GM23248 (cell line): ENCODE results near the gene S100A7A. TPM values are rescaled to one million over a fixed set of nuclear protein-coding genes. Genes with fewer than 3 reads are reported as not detected.

Experiments used
- DNase-seq: peaks from one replicate; pipeline ENCODE4 v3.0.0-alpha.2; 2015
- H2AFZ ChIP-seq: fragments of 200-600 bp; sonication (generic); 2 replicates; pipeline ENCODE4 v1.6.1; 2016; ENCODE audit warnings: antibody characterized with exemption
- H3F3A ChIP-seq: fragments of 200-600 bp; sonication (generic); 2 replicates; pipeline ENCODE4 v1.6.1; 2016; ENCODE audit warnings: mild to moderate bottlenecking, antibody characterized with exemption, mixed run types; ENCODE audit not compliant: insufficient read depth
- H3K27ac ChIP-seq: fragments of 200-600 bp; sonication (generic); 2 replicates; pipeline ENCODE4 v1.5.1; 2016; ENCODE audit warnings: mild to moderate bottlenecking
- H3K27me3 ChIP-seq: fragments of 200-600 bp; sonication (generic); replicated peaks from 2 replicates; pipeline ENCODE4 v1.6.1; 2016; ENCODE audit warnings: mild to moderate bottlenecking; ENCODE audit not compliant: insufficient read depth
- H3K36me3 ChIP-seq: fragments of 200-600 bp; sonication (generic); 2 replicates; pipeline ENCODE4 v1.6.1; 2016; ENCODE audit warnings: low read depth, mild to moderate bottlenecking
- H3K4me1 ChIP-seq: fragments of 200-600 bp; sonication (generic); 2 replicates; pipeline ENCODE4 v1.6.1; 2016; ENCODE audit warnings: mild to moderate bottlenecking; ENCODE audit not compliant: insufficient read depth
- H3K4me2 ChIP-seq: fragments of 200-600 bp; sonication (generic); one replicate; pipeline ENCODE4 v1.6.1; 2016; ENCODE audit warnings: mild to moderate bottlenecking; ENCODE audit not compliant: unreplicated experiment
- H3K4me3 ChIP-seq: fragments of 200-600 bp; sonication (generic); 2 replicates; pipeline ENCODE4 v1.5.1; 2016; ENCODE audit warnings: mild to moderate bottlenecking
- H3K79me2 ChIP-seq: fragments of 200-600 bp; sonication (generic); 2 replicates; pipeline ENCODE4 v1.6.1; 2016; ENCODE audit warnings: mild to moderate bottlenecking; ENCODE audit not compliant: insufficient read depth
- H3K9ac ChIP-seq: fragments of 200-600 bp; sonication (generic); 2 replicates; pipeline ENCODE4 v1.6.1; 2016; ENCODE audit warnings: mild to moderate bottlenecking
- H3K9me2 ChIP-seq: fragments of 200-600 bp; sonication (generic); 2 replicates; pipeline ENCODE4 v1.6.1; 2016; ENCODE audit warnings: mixed run types, mild to moderate bottlenecking, moderate library complexity; ENCODE audit not compliant: insufficient read depth
- H3K9me3 ChIP-seq: fragments of 200-600 bp; sonication (generic); one replicate; pipeline ENCODE4 v1.6.1; 2017; ENCODE audit warnings: low read depth
- H4K20me1 ChIP-seq: fragments of 200-600 bp; sonication (generic); 2 replicates; pipeline ENCODE4 v1.6.0; 2016; ENCODE audit not compliant: insufficient read depth
- EZH2 ChIP-seq: fragments of 200-600 bp; sonication (generic); IDR thresholded peaks from 2 replicates; pipeline ENCODE4 v1.6.1; 2018; ENCODE audit warnings: antibody characterized with exemption, mild to moderate bottlenecking; ENCODE audit not compliant: insufficient read depth, poor library complexity, severe bottlenecking
- EZH2phosphoT487 ChIP-seq: fragments of 200-600 bp; sonication (generic); IDR thresholded peaks from 2 replicates; pipeline ENCODE4 v1.6.1; 2018; ENCODE audit warnings: antibody characterized with exemption, moderate library complexity, mild to moderate bottlenecking, low read depth; ENCODE audit not compliant: insufficient read depth
- WGBS, 2 experiments: methylation state at CpG; one replicate each; pipeline ENCODE4 v1.1.6; 2015 to 2017; ENCODE audit warnings: low lambda C conversion rate in 2 of 2, low coverage in 1 of 2; ENCODE audit errors: missing lambda C conversion rate in 2 of 2; 5-methylcytosine and 5-hydroxymethylcytosine counted together
- in situ Hi-C: fragments of 300-500 bp; cut with MboI; formaldehyde crosslinking; loops from 2 replicates; pipeline ENCODE4 v1.15.0; 2020
- polyA plus RNA-seq: library from polyadenylated mRNA; unstranded; fragments of >200 nt; fragmentation: Nextera tagmentation; extraction: Ambion mirVana; gene quantifications from 2 replicates; pipeline ENCODE4 v1.2.1, GENCODE V29; 2016
- total RNA-seq: library from RNA; depleted of rRNA; stranded (reverse); fragments of >200 nt; shearing (Covaris generic); gene quantifications from 2 replicates; pipeline ENCODE4 v1.2.3, GENCODE V29; 2014

The S100A7A gene
- total and polyA plus RNA-seq, 2 experiments from 2014 or later: not detected

- no peaks in the 10 kb centered on the region for H3K9me3 ChIP-seq
- no peak overlapping the region for H3K9ac ChIP-seq
- no peaks in the 10 kb centered on the region for H3K36me3 ChIP-seq
- no peaks in the 10 kb centered on the region for H3K4me1 ChIP-seq
- no peak overlapping the region for H3K27ac ChIP-seq
- H2AFZ ChIP-seq: no peak overlapping the region
- TF ChIP-seq EZH2phosphoT487: no peak
- no peak for TF ChIP-seq EZH2
- H3K9me2 ChIP-seq: no peaks in the 10 kb centered on the region
- peaks cover under 1% of the 10 kb centered on the region; the same call in 1 of the 2 replicates for H3K27me3 ChIP-seq
- in situ Hi-C loops: no loop called here
- H3F3A ChIP-seq: no peaks in the 10 kb centered on the region
- WGBS, 2 experiments: 21 to 23% methylated on average over 6 of the region's 6 CpGs
- H3K4me3 ChIP-seq: no peak overlapping the region
- no peaks in the 10 kb centered on the region for H3K79me2 ChIP-seq
- no peak overlapping the region for H3K4me2 ChIP-seq
- H4K20me1 ChIP-seq: no peaks in the 10 kb centered on the region
- DNase-seq: no peak
Observed at GRCh38 chr1:153428791-153429190, 12.5 kb downstream of the S100A7A start.

GRCh38 chr1:153429266-153430165 lies 13.2 kb downstream of the S100A7A start:
- Histone ChIP-seq H3K79me2 (no peaks in the 10 kb centered on the region), H3K27me3 (no peaks in the 10 kb centered on the region), H3K4me1 (no peaks in the 10 kb centered on the region), H3K4me3 (no peak overlapping the region), H3F3A (no peaks in the 10 kb centered on the region), H3K36me3 (no peaks in the 10 kb centered on the region), H3K9ac (no peak overlapping the region), H3K9me3 (no peaks in the 10 kb centered on the region), H4K20me1 (no peaks in the 10 kb centered on the region), H3K4me2 (no peak overlapping the region), H2AFZ (no peak overlapping the region), H3K27ac (no peak overlapping the region), H3K9me2 (no peaks in the 10 kb centered on the region)
- no peak for DNase-seq
- TF ChIP-seq EZH2phosphoT487 (no peak), EZH2 (no peak)
- in situ Hi-C loops: no loop called here
- WGBS, 2 experiments: 39 to 52% methylated on average over 7 of the region's 7 CpGs

- no peak for DNase-seq
- no peaks in the 10 kb centered on the region for H3K79me2 ChIP-seq
- 38 to 42% methylated on average over 2 of the region's 2 CpGs for WGBS, 2 experiments
- no peak overlapping the region for H3K4me3 ChIP-seq
- no peaks in the 10 kb centered on the region for H3F3A ChIP-seq
- H3K4me2 ChIP-seq: no peak overlapping the region
- H3K9me2 ChIP-seq: no peaks in the 10 kb centered on the region
- H4K20me1 ChIP-seq: no peaks in the 10 kb centered on the region
- no peak overlapping the region for H3K27ac ChIP-seq
- H3K36me3 ChIP-seq: no peaks in the 10 kb centered on the region
- H3K9ac ChIP-seq: no peak overlapping the region
- H2AFZ ChIP-seq: no peak overlapping the region
- no peaks in the 10 kb centered on the region for H3K4me1 ChIP-seq
- H3K9me3 ChIP-seq: no peaks in the 10 kb centered on the region
- in situ Hi-C loops: no loop called here
- H3K27me3 ChIP-seq: no peaks in the 10 kb centered on the region
- TF ChIP-seq EZH2 (no peak), EZH2phosphoT487 (no peak)
Observed at GRCh38 chr1:153430166-153430553, 13.8 kb downstream of the S100A7A start.

- H3K9me3 ChIP-seq: no peaks in the 10 kb centered on the region
- 48 to 51% methylated on average over 3 of the region's 3 CpGs for WGBS, 2 experiments
- DNase-seq: no peak
- H3K9me2 ChIP-seq: no peaks in the 10 kb centered on the region
- no peaks in the 10 kb centered on the region for H3K4me1 ChIP-seq
- in situ Hi-C loops: no loop called here
- no peaks in the 10 kb centered on the region for H3F3A ChIP-seq
- H3K4me2 ChIP-seq: no peak overlapping the region
- no peak overlapping the region for H3K4me3 ChIP-seq
- H2AFZ ChIP-seq: no peak overlapping the region
- H3K36me3 ChIP-seq: no peaks in the 10 kb centered on the region
- H3K27me3 ChIP-seq: no peaks in the 10 kb centered on the region
- H3K9ac ChIP-seq: no peak overlapping the region
- no peak overlapping the region for H3K27ac ChIP-seq
- H4K20me1 ChIP-seq: no peaks in the 10 kb centered on the region
- TF ChIP-seq EZH2phosphoT487 (no peak), EZH2 (no peak)
- no peaks in the 10 kb centered on the region for H3K79me2 ChIP-seq
Observed at GRCh38 chr1:153430561-153430960, 14.2 kb downstream of the S100A7A start.
